HG02798 (cell line): ENCODE results near the gene ARMH3.

Experiments
- ATAC-seq: cut with Tn5 transposase; IDR thresholded peaks from one replicate; pipeline ENCODE4 v1.9.1; 2021; ENCODE audit warnings: mild to moderate bottlenecking; ENCODE audit not compliant: unreplicated experiment, poor library complexity

Gene ARMH3

GRCh38 chr10:101903827-101904550 is 152.0 kb downstream of the ARMH3 start:
- peak; percentile 84 for ATAC-seq

GRCh38 chr10:101902820-101903145 is 153.2 kb downstream of the ARMH3 start:
- ATAC-seq = no peak

GRCh38 chr10:101902032-101902819 is 153.7 kb downstream of the ARMH3 start:
- peak; percentile 34 for ATAC-seq

GRCh38 chr10:101901340-101901739 is 154.6 kb downstream of the ARMH3 start:
- ATAC-seq = peak; percentile 57

GRCh38 chr10:101897633-101898032 is 158.3 kb downstream of the ARMH3 start:
- no peak for ATAC-seq

- no peak for ATAC-seq
Measured at GRCh38 chr10:101896225-101896877, 159.6 kb downstream of the ARMH3 start.

GRCh38 chr10:101895781-101896180 is 160.2 kb downstream of the ARMH3 start:
- ATAC-seq = no peak

GRCh38 chr10:101894742-101895141 is 161.2 kb downstream of the ARMH3 start:
- no peak for ATAC-seq

- ATAC-seq = no peak
Measured at GRCh38 chr10:101894266-101894665, 161.7 kb downstream of the ARMH3 start.

- ATAC-seq = no peak
Measured at GRCh38 chr10:101893510-101894120, 162.4 kb downstream of the ARMH3 start.

GRCh38 chr10:101892782-101893391 is 163.1 kb downstream of the ARMH3 start:
- ATAC-seq = no peak

GRCh38 chr10:101889256-101890210 is 166.4 kb downstream of the ARMH3 start:
- peak; percentile 64 for ATAC-seq

GRCh38 chr10:101888251-101888949 is 167.6 kb downstream of the ARMH3 start:
- no peak for ATAC-seq

- no peak for ATAC-seq
Measured at GRCh38 chr10:101887775-101888174, 168.2 kb downstream of the ARMH3 start.

- ATAC-seq = no peak
Measured at GRCh38 chr10:101886521-101887312, 169.3 kb downstream of the ARMH3 start.

- no peak for ATAC-seq
Measured at GRCh38 chr10:101881036-101881774, 174.8 kb downstream of the ARMH3 start.

GRCh38 chr10:101880232-101880573 is 175.8 kb downstream of the ARMH3 start:
- no peak for ATAC-seq
